NCI-H748 treated with DMSO at 0.1 percent for 48 hours (cell line): Measurements from ENCODE around the gene LETM1.

Source experiments
- DNase-seq: peaks from one replicate; lab custom pipeline; 2025; lab: John Stamatoyannopoulos, UW

LETM1 gene

GRCh38 chr4:1856071-1856942, at the start of gene LETM1:
Gene LETM1 (minus strand): TSS chr4:1856156. CDS start chr4:1855950, 206 bp downstream.
- DNase-seq: peak; percentile 28

GRCh38 chr4:1904042-1904441, 48.1 kb upstream of the LETM1 start:
- DNase-seq: no peak

DNA sequence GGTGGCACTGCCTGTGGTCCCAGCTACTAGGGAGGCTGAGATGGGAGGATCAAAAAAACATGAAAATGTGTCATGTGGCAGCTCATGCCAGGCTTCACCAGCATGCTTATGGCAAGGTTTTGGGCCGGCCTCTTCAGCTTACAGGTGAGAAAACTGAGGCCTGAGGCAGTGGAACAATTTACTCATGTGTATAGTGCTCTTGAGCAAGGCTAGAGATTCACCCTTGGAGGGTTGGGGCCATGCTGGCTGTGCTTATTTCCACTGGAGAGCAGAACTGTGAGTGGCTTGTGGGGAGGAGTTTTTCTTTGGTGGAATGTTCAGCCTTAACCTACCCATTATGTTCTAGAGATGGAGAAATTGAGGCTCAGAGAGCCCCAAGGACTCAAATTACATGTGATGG, 47.1 kb upstream of the LETM1 start:
- no peak for DNase-seq

DNA sequence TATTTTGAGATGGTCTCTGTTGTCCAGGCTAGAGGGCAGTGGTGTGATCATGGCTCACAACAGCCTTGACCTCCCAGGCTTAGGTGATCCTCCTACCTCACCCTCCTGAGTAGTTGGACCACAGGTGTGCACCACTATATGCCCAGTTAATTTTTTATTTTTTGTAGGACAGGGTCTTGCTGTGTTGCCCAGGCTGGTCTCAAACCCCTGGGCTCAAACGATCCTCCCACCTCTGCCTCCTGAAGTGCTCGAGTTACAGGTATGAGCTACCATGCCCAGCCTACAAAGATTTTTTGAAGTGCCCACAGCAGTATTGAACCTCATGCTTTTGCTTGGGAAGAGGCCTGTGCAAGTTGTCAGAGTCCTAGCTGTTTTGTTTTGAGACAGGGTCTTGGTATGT, 46.3 kb upstream of the LETM1 start:
- DNase-seq: no peak

DNA sequence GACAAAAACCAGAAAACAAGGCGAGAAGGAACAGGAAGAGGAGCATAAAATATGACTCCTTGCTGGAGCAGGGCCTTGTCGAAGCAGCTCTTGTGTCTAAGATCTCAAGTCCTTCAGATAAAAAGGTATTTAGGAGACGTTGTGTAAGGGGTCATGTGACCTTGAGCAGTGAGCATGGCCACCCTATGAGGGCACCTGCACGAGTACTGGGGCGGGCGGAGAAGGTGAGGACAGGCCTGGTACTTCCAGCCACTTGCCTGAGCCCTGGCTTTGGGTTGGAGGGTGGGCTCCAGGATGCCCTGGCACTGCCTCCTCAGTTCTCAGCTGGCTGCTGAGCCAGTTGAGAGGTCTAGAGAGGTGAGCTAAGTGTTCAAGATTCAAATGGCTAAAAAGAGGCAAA, 45.2 kb upstream of the LETM1 start:
- DNase-seq: no peak

- DNase-seq: no peak
These were observed 44.7 kb upstream of the LETM1 start for GRCh38 chr4:1900624-1901023.

DNA sequence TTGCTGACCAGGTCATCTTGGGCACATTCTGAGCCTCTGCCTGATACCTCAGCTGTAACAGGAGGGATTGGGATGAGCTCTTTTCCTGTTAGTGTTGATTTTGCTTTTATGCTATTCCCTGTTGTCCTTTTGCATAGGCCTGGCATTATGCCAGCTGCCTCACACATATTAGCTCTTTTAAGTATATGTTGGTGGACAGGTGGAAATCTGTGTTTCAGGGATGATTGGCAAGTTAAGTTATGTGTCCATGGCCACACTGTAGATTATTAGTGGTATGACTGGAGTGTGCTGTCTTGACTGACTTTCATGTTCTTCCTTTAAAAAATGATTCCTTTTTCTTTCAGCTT, 44.1 kb upstream of the LETM1 start:
- no peak for DNase-seq

DNA sequence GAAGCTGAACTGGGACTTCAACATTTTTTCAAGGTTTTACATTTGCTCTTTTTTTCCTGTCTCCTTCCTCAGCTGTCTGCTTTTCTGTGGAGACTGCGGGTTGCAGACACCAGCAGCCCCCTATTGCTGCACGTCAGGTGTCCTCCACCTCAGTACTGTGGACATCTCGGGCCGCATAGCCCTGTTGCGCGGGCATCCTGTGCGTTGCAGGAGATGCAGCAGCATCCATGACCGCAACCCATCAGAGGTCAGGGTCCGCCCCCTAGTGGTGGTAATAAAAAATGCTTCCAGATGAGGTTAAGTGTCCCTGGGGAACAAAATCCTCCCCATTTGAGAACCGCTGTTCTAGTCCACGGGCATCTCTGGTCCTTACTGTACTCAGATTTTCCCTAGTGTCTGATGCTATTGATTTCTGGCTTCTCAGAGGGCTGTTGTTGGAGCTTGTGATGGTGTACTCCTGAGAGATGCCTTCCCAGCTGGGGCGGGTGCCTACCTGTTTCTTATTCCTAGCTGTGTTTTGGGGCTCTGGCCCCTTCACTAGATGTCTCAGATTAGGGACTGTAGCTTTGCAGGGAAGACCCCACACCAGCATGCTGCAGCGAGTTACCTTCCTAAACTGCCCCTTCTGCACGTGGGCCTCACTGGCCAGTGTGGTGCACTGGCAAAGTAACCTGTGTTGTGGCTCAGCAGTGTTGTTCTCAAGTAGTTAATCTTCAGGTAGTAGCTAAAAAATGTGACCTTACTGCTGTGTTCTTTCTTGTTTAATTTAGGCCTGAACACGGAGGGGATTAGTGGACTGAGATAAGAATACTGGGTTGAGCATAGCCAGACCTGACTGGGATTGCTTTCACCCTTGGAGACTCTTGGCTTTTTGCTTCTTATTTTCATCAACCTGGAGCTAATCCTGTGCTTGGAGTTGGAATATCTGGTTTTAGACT, 43.5 kb upstream of the LETM1 start:
- DNase-seq: no peak

- no peak for DNase-seq
These were observed 42.7 kb upstream of the LETM1 start for GRCh38 chr4:1898681-1899080.

GRCh38 chr4:1898007-1898406, 42.1 kb upstream of the LETM1 start:
- no peak for DNase-seq

DNA sequence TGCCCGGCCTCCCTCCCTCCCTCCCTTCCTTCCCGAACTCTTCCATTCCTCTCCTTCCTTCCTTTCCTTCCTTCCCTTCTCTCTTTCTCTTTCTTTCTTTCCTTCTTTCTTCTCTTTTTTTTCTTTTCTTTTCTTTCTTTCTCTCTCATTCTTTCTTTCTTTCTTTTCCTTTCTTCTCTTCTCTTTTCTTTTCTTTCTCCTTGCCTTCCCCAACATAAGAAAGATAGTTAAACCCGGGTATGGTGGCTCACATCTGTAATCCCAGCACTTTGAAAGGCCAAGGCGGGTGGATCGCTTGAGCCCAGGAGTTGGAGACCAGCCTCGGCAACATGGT, 40.7 kb upstream of the LETM1 start:
- DNase-seq: no peak

GRCh38 chr4:1895971-1896657, 40.2 kb upstream of the LETM1 start:
- no peak for DNase-seq

GRCh38 chr4:1890979-1891570, 35.1 kb upstream of the LETM1 start:
- DNase-seq: no peak

- DNase-seq: no peak
These were observed 31.1 kb upstream of the LETM1 start for GRCh38 chr4:1887052-1887451.

DNA sequence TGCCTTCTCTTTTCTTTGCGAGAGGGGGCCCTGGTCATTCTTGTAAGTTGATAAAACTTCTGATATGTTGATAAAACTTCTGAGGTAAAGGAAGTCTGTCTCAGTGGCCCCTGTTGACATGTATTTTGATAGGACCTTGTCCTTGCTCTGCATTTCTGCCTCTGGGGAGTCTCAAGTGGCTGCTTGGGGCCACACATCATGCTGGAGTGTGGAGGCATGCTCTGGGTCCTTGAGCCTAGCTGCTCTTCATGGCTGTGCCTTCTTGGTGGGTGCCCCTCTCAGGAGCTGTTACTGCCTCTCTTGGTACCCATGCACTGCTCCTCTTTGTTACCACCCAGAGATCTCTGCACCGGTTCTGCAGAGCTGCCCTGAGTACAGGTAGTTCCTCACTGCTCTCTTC, 29.5 kb upstream of the LETM1 start:
- DNase-seq: no peak

GRCh38 chr4:1883583-1883982, 27.6 kb upstream of the LETM1 start:
- no peak for DNase-seq

GRCh38 chr4:1882850-1883271, 26.9 kb upstream of the LETM1 start:
- DNase-seq: no peak

- no peak for DNase-seq
These were observed 24.4 kb upstream of the LETM1 start for GRCh38 chr4:1880332-1880731.

GRCh38 chr4:1879485-1879884, 23.5 kb upstream of the LETM1 start:
- DNase-seq: no peak

GRCh38 chr4:1874201-1874600, 18.2 kb upstream of the LETM1 start:
- DNase-seq: no peak

- DNase-seq: no peak
These were observed 17.8 kb upstream of the LETM1 start for GRCh38 chr4:1873776-1874175.

GRCh38 chr4:1873291-1873690, 17.3 kb upstream of the LETM1 start:
- DNase-seq: no peak
